PC-3 (cell line): Measurements from ENCODE around the gene STK24.

ENCODE experiments used
- EZH2 ChIP-seq: fragments of 300-600 bp; sonication (generic); IDR thresholded peaks from one replicate; pipeline ENCODE4 v1.6.1; 2017; ENCODE audit warnings: antibody characterized with exemption, mild to moderate bottlenecking, low read length; ENCODE audit not compliant: unreplicated experiment
- EZH2phosphoT487 ChIP-seq: fragments of 300-600 bp; sonication (generic); IDR thresholded peaks from 2 replicates; pipeline ENCODE4 v1.6.1; 2018; ENCODE audit warnings: mild to moderate bottlenecking, antibody characterized with exemption, low read length, borderline replicate concordance
- TF ChIP-seq, protein P1 (sequence below): fragments of 300-600 bp; sonication (generic); conservative IDR thresholded peaks from 2 replicates; pipeline ENCODE4 v1.5.1; 2017; ENCODE audit warnings: antibody characterized with exemption, low read depth, mild to moderate bottlenecking, low read length

DNA sequence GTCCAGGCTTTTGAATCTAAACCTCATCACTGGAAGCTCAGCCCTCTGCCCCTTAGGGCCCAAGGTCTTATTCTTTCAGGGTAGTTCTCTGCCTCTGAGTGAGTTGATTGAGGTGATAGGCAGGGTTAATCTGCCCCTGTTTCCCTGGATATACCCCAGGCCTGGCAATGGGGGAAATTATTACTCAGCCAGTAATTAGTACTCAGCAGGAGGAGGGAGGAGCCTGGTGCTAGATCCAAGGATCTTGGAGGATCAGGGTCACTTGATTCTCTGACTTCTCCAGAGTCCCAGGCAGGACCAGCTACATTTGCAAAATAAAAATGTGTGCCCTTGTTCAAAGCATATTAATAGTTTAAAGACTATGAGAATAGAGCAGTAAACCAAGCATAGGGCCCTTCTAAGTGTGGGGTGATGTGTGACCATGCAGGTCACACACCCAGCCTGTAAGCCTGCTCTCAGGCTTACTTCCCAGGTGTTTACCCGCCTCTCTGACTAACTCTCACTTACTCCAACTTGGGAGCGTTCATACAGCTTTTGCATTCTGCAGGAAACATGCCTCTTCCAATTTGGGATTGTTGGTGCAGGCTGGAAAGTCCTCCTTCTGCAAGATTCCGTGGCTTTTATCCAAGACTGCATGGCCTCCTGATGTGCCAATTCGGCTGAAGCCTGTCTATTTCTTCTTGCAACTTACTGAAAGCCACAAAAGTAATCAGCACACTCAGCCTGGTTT, 7.9 kb upstream of the STK24 start:
- TF ChIP-seq, protein P1, sequence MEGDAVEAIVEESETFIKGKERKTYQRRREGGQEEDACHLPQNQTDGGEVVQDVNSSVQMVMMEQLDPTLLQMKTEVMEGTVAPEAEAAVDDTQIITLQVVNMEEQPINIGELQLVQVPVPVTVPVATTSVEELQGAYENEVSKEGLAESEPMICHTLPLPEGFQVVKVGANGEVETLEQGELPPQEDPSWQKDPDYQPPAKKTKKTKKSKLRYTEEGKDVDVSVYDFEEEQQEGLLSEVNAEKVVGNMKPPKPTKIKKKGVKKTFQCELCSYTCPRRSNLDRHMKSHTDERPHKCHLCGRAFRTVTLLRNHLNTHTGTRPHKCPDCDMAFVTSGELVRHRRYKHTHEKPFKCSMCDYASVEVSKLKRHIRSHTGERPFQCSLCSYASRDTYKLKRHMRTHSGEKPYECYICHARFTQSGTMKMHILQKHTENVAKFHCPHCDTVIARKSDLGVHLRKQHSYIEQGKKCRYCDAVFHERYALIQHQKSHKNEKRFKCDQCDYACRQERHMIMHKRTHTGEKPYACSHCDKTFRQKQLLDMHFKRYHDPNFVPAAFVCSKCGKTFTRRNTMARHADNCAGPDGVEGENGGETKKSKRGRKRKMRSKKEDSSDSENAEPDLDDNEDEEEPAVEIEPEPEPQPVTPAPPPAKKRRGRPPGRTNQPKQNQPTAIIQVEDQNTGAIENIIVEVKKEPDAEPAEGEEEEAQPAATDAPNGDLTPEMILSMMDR = no peak
- TF ChIP-seq EZH2 = no peak
- TF ChIP-seq EZH2phosphoT487 = no peak
